ENCODE measurements around the gene OIP5.

Gene OIP5

GRCh38 chr15:41259546-41260189 lies 72.7 kb downstream of the OIP5 start:
- H3K4me3 ChIP-seq (ENCODE audit: low read depth, low read length): no peak overlapping the region
- DNase-seq (ENCODE audit: low read depth): no peak
- no peak for TF ChIP-seq CTCF (IDR thresholded peaks at IDR 0.05; ENCODE audit: low read depth, low read length, missing control alignments)
